Adrenal gland (tissue), 12 donors: Measurements from ENCODE around the gene RELCH. TPM values are rescaled to one million over a fixed set of nuclear protein-coding genes. Genes with fewer than 3 reads are reported as not detected.

Source experiments
- DNase-seq, 7 donors: peaks; one replicate each; pipeline ENCODE4 v3.0.0-alpha.2; 2019 to 2020
- H3K27ac ChIP-seq, 5 donors: fragments of 200-600 bp; sonication (generic) in 4 of 5; 1 replicate in 3 of 5; 2 replicates in 2 of 5; pipeline versions ENCODE4 v1.5.1 to v1.8.0; 2016 to 2020; ENCODE audit warnings: mild to moderate bottlenecking in 1 of 5
- H3K27me3 ChIP-seq: fragments of 200-600 bp; 2 replicates; pipeline ENCODE4 v1.8.0; 2021
- H3K36me3 ChIP-seq, 2 donors: fragments of 200-600 bp; replicated peaks in 1 of 2; 1 replicate in 1 of 2; 2 replicates in 1 of 2; pipeline versions ENCODE4 v1.5.1 to v1.8.0; 2018 to 2022
- H3K4me1 ChIP-seq, 2 donors: fragments of 200-600 bp; replicated peaks in 1 of 2; 1 replicate in 1 of 2; 2 replicates in 1 of 2; pipeline versions ENCODE4 v1.5.1 to v1.8.0; 2018 to 2021
- H3K4me3 ChIP-seq, 4 donors: fragments of 200-600 bp; sonication (generic) in 3 of 4; one replicate each; pipeline ENCODE4 v1.5.1; 2016 to 2018
- H3K9me3 ChIP-seq, 3 donors: fragments of 200-600 bp; sonication (generic) in 1 of 3; replicated peaks in 1 of 3; 1 replicate in 2 of 3; 2 replicates in 1 of 3; pipeline versions ENCODE4 v1.5.1 to v1.8.0; 2016 to 2021
- CTCF ChIP-seq, 6 experiments: fragments of 450-650 bp in 4 of 6; fragments of 200-600 bp in 2 of 6; sonication (generic) in 1 of 6; IDR thresholded peaks; 1 replicate in 5 of 6; 2 replicates in 1 of 6; pipeline versions ENCODE4 v1.5.1 to v1.8.0; 2016 to 2021; ENCODE audit warnings: antibody characterized with exemption in 6 of 6, mild to moderate bottlenecking in 2 of 6, moderate library complexity in 1 of 6
- POLR2A ChIP-seq, 2 donors: fragments of 450-650 bp; IDR thresholded peaks; one replicate each; pipeline ENCODE4 v1.6.1; 2017; ENCODE audit warnings: antibody characterized with exemption in 2 of 2, mild to moderate bottlenecking in 2 of 2, moderate library complexity in 1 of 2
- WGBS, 4 donors: extraction: QIAGEN DNeasy Blood & Tissue Kit in 2 of 4; methylation state at CpG; one replicate each; pipeline versions ENCODE4 v1.1.5 to v1.1.7; 2013 to 2017; 5-methylcytosine and 5-hydroxymethylcytosine counted together
- intact Hi-C, 2 donors: fragments of 100-400 bp; cut with DNase I; formaldehyde crosslinking; loops; one replicate each; pipeline versions ENCODE4 v1.14.1 to v1.15.0; 2022 to 2023
- polyA plus RNA-seq, 3 donors: library from polyadenylated mRNA; stranded (reverse); fragments of 200-250 nt in 2 of 3; fragments of 350-450 nt in 1 of 3; fragmentation: Illumina TruSeq in 1 of 3; extraction: RNeasy Lipid Tissue Mini Kit (QIAGEN cat#74804) in 1 of 3; gene quantifications; one replicate each; pipeline ENCODE4 v1.2.3, GENCODE V29; 2013 to 2014
- total RNA-seq, 9 donors: library from RNA; depleted of rRNA in 4 of 9; stranded (reverse); fragments of >200 nt in 4 of 9; fragments of 120-200 nt in 1 of 9; fragmentation: NEBNext Ultra II Directional in 1 of 9; extraction: Animal tissue kit (Norgen Biotek cat#: 25700) in 1 of 9; gene quantifications; one replicate each; pipeline versions ENCODE4 v1.1.0 to v1.2.4, GENCODE V29; 2013 to 2023
- donor health status: healthy with polysubstance abuse.
- donor health status: Bipolar disorder and iron deficiency.
- donor health status: DM: yes; HTN: yes; CAD: no.
- donor health status: DM: no; HTN: no; CAD: no.
- donor health status: DM: no; HTN: no; CAD: no.
- donor health status: DM: yes; HTN: yes; CAD: no.

Gene RELCH
- total and polyA plus RNA-seq, 12 donors: 15.6 to 45.5 (median 26.2) TPM

- H3K9me3 ChIP-seq: no peaks in the 10 kb centered on the region
- peak overlapping the region in 1 of 5 donors; percentile 70 for H3K27ac ChIP-seq
- TF ChIP-seq POLR2A (IDR thresholded peaks at IDR 0.05) (no peak), CTCF (IDR thresholded peaks at IDR 0.05) (no peak)
- H3K4me1 ChIP-seq: peaks cover 0 to 4% of the 10 kb centered on the region in 2 donors
- intact Hi-C loops: no loop called here
- peak; percentile 44 to 67 (median 56) for DNase-seq
- no peak overlapping the region for H3K4me3 ChIP-seq
- peaks cover 50% of the 10 kb centered on the region for H3K27me3 ChIP-seq
- WGBS, 4 donors: 62 to 71% (median 69%) methylated on average over 8 of the region's 8 CpGs
- no peaks in the 10 kb centered on the region for H3K36me3 ChIP-seq
Observed at GRCh38 chr18:62331581-62332356, 144.7 kb downstream of the RELCH start.

GRCh38 chr18:62332431-62332830, 145.4 kb downstream of the RELCH start:
- TF ChIP-seq POLR2A (IDR thresholded peaks at IDR 0.05) (no peak), CTCF (IDR thresholded peaks at IDR 0.05) (no peak)
- 64 to 69% (median 67%) methylated on average over 3 of the region's 3 CpGs for WGBS, 4 donors
- Histone ChIP-seq H3K4me1 (peaks cover 0 to 4% of the 10 kb centered on the region in 2 donors), H3K36me3 (no peaks in the 10 kb centered on the region), H3K9me3 (no peaks in the 10 kb centered on the region), H3K27me3 (peaks cover 43% of the 10 kb centered on the region), H3K27ac (peak overlapping the region in 1 of 5 donors; percentile 70), H3K4me3 (no peak overlapping the region)
- no peak for DNase-seq
- intact Hi-C loops: no loop called here

GRCh38 chr18:62332964-62333695, 146.1 kb downstream of the RELCH start:
- Histone ChIP-seq H3K9me3 (no peaks in the 10 kb centered on the region), H3K27me3 (peaks cover 38% of the 10 kb centered on the region), H3K27ac (no peak overlapping the region), H3K4me1 (peaks cover 0 to 4% of the 10 kb centered on the region in 2 donors), H3K4me3 (no peak overlapping the region), H3K36me3 (no peaks in the 10 kb centered on the region)
- no peak for TF ChIP-seq CTCF (IDR thresholded peaks at IDR 0.05)
- TF ChIP-seq POLR2A (IDR thresholded peaks at IDR 0.05): no peak
- intact Hi-C loops: no loop called here
- no peak for DNase-seq
- 82 to 89% (median 87%) methylated on average over 10 to 13 of the region's 13 CpGs for WGBS, 4 donors

GRCh38 chr18:62334120-62334519, 147.1 kb downstream of the RELCH start:
- WGBS, 4 donors: 83 to 88% (median 86%) methylated on average over 8 of the region's 8 CpGs
- Histone ChIP-seq H3K36me3 (no peaks in the 10 kb centered on the region), H3K4me3 (no peak overlapping the region), H3K27me3 (peaks cover 28% of the 10 kb centered on the region), H3K9me3 (no peaks in the 10 kb centered on the region), H3K4me1 (peaks cover 0 to 2% of the 10 kb centered on the region in 2 donors), H3K27ac (no peak overlapping the region)
- intact Hi-C loops: no loop called here
- TF ChIP-seq CTCF (IDR thresholded peaks at IDR 0.05) (no peak), POLR2A (IDR thresholded peaks at IDR 0.05) (no peak)
- no peak for DNase-seq
